ENCODE measurements around the gene CRABP2. TPM values are rescaled to one million over a fixed set of nuclear protein-coding genes. Genes with fewer than 3 reads are reported as not detected.

Gene CRABP2
- total RNA-seq, 1 donor from 2014 or later: 370 TPM

- H3K36me3 Mint-ChIP-seq: peaks cover 3% of the 10 kb centered on the region
- H3K4me1 Mint-ChIP-seq (ENCODE audit: unreplicated experiment): peaks cover 64% of the 10 kb centered on the region
- no peaks in the 10 kb centered on the region for H3K27me3 Mint-ChIP-seq
- H3K27ac Mint-ChIP-seq: peak overlapping the region; percentile 61
- DNase-seq (ENCODE audit: extremely low spot score, unreplicated experiment): no peak
- H3K4me3 Mint-ChIP-seq: peak overlapping the region; percentile 58
- no peak for TF ChIP-seq CTCF (conservative IDR thresholded peaks at IDR 0.05)
- H3K9me3 Mint-ChIP-seq: no peaks in the 10 kb centered on the region
Measured at GRCh38 chr1:156711011-156711817, 5.8 kb upstream of the CRABP2 start.

- no peak for DNase-seq (ENCODE audit: extremely low spot score, unreplicated experiment)
- Mint-ChIP-seq H3K9me3 (no peaks in the 10 kb centered on the region), H3K27me3 (no peaks in the 10 kb centered on the region), H3K4me1 (ENCODE audit: unreplicated experiment) (peaks cover 57% of the 10 kb centered on the region), H3K36me3 (peaks cover 3% of the 10 kb centered on the region), H3K4me3 (peak overlapping the region; percentile 93), H3K27ac (peak overlapping the region; percentile 3)
- TF ChIP-seq CTCF (conservative IDR thresholded peaks at IDR 0.05): no peak
Measured at GRCh38 chr1:156709757-156710489, 4.5 kb upstream of the CRABP2 start.

- TF ChIP-seq CTCF (conservative IDR thresholded peaks at IDR 0.05): no peak
- peaks cover 6% of the 10 kb centered on the region for H3K27me3 Mint-ChIP-seq
- H3K9me3 Mint-ChIP-seq: no peaks in the 10 kb centered on the region
- no peaks in the 10 kb centered on the region for H3K36me3 Mint-ChIP-seq
- peaks cover 57% of the 10 kb centered on the region for H3K4me1 Mint-ChIP-seq (ENCODE audit: unreplicated experiment)
- peak overlapping the region; percentile 93 for H3K4me3 Mint-ChIP-seq
- DNase-seq (ENCODE audit: extremely low spot score, unreplicated experiment): no peak
- H3K27ac Mint-ChIP-seq: peak overlapping the region; percentile 73
Measured at GRCh38 chr1:156709031-156709430, 3.6 kb upstream of the CRABP2 start.

- H3K4me3 Mint-ChIP-seq: peak overlapping the region; percentile 93
- H3K4me1 Mint-ChIP-seq (ENCODE audit: unreplicated experiment): peaks cover 65% of the 10 kb centered on the region
- no peak for DNase-seq (ENCODE audit: extremely low spot score, unreplicated experiment)
Measured at GRCh38 chr1:156708218-156708661, 2.9 kb upstream of the CRABP2 start.

More at GRCh38 chr1:156708218-156708661, 2.9 kb upstream of the CRABP2 start:
- H3K27ac Mint-ChIP-seq: peak overlapping the region; percentile 73
- H3K36me3 Mint-ChIP-seq: no peaks in the 10 kb centered on the region
- TF ChIP-seq CTCF (conservative IDR thresholded peaks at IDR 0.05): no peak
- H3K9me3 Mint-ChIP-seq: no peaks in the 10 kb centered on the region
- H3K27me3 Mint-ChIP-seq: peaks cover 7% of the 10 kb centered on the region
